OCI-LY7 (cell line): Measurements from ENCODE around the gene ETV5. TPM values are rescaled to one million over a fixed set of nuclear protein-coding genes. Genes with fewer than 3 reads are reported as not detected.

Experiments used
- BruUV-seq: library from RNA; stranded (reverse); fragments of 400-500 nt; replicated peaks from 2 replicates; lab custom pipeline; 2021; lab: Mats Ljungman, UMichigan
- CTCF ChIA-PET: fragments of 300-600 bp; sonication (Branson Sonifier 250); formaldehyde crosslinking; loops from one replicate; lab custom pipeline; 2022; ENCODE audit warnings: antibody characterized with exemption; ENCODE audit not compliant: unreplicated experiment; lab: Charles Lee
- POLR2A ChIA-PET: fragments of 300-600 bp; sonication (Branson Sonifier 250); formaldehyde crosslinking; loops from one replicate; lab custom pipeline; 2022; ENCODE audit warnings: antibody characterized with exemption; lab: Charles Lee
- DNase-seq: peaks from one replicate; pipeline ENCODE4 v3.0.0-alpha.2; 2015; ENCODE audit warnings: low spot score
- H2AFZ ChIP-seq: fragments of 200-600 bp; sonication (generic), shearing (Covaris generic); 2 replicates; pipeline ENCODE4 v1.6.1; 2014; ENCODE audit warnings: mild to moderate bottlenecking, antibody characterized with exemption, low read length, moderate library complexity
- H3K27ac ChIP-seq: fragments of 200-600 bp; sonication (generic); 2 replicates; pipeline ENCODE4 v1.5.1; 2014; ENCODE audit warnings: mixed run types, low read depth, mild to moderate bottlenecking, moderate library complexity, low read length, inconsistent platforms; ENCODE audit not compliant: poor library complexity, severe bottlenecking
- H3K36me3 ChIP-seq: fragments of 200-600 bp; sonication (generic); 2 replicates; pipeline ENCODE4 v1.6.1; 2014; ENCODE audit warnings: mild to moderate bottlenecking, antibody characterized with exemption, low read length, moderate library complexity, mixed read lengths; ENCODE audit not compliant: insufficient read depth
- H3K4me1 ChIP-seq: fragments of 200-600 bp; sonication (generic); 2 replicates; pipeline ENCODE4 v1.5.1; 2014; ENCODE audit warnings: mild to moderate bottlenecking, low read length; ENCODE audit not compliant: insufficient read depth, poor library complexity, severe bottlenecking
- H3K4me2 ChIP-seq: fragments of 200-600 bp; sonication (generic); 2 replicates; pipeline ENCODE4 v1.6.1; 2014; ENCODE audit warnings: mild to moderate bottlenecking, low read length
- H3K4me3 ChIP-seq: fragments of 200-600 bp; sonication (generic); 2 replicates; pipeline ENCODE4 v1.5.1; 2014; ENCODE audit warnings: mild to moderate bottlenecking, low read depth, low read length; ENCODE audit not compliant: poor library complexity, severe bottlenecking
- H3K79me2 ChIP-seq: fragments of 200-600 bp; sonication (generic); 2 replicates; pipeline ENCODE4 v1.6.1; 2016; ENCODE audit warnings: low read depth, mild to moderate bottlenecking, low read length, moderate library complexity, mixed read lengths; ENCODE audit not compliant: insufficient read depth
- H3K9me2 ChIP-seq: fragments of 200-600 bp; sonication (generic); 2 replicates; pipeline ENCODE4 v1.6.1; 2016; ENCODE audit warnings: mild to moderate bottlenecking, low read length, mixed read lengths; ENCODE audit not compliant: insufficient read depth
- H3K9me3 ChIP-seq: fragments of 200-600 bp; sonication (generic); 2 replicates; pipeline ENCODE4 v1.6.1; 2014; ENCODE audit warnings: mild to moderate bottlenecking, mixed run types, low read length, mixed read lengths
- H4K20me1 ChIP-seq: fragments of 200-600 bp; sonication (generic); 2 replicates; pipeline ENCODE4 v1.6.1; 2014; ENCODE audit warnings: mild to moderate bottlenecking, antibody characterized with exemption, low read length, moderate library complexity, mixed read lengths; ENCODE audit not compliant: insufficient read depth
- CTCF ChIP-seq: fragments of 200-600 bp; sonication (generic); conservative IDR thresholded peaks from 2 replicates; pipeline ENCODE4 v1.5.1; 2014; ENCODE audit warnings: mild to moderate bottlenecking, antibody characterized with exemption, low read length, moderate library complexity, mixed read lengths
- EZH2phosphoT487 ChIP-seq: fragments of 200-600 bp; sonication (generic); IDR thresholded peaks from 2 replicates; pipeline ENCODE4 v1.6.1; 2018; ENCODE audit warnings: low read depth, borderline replicate concordance, mild to moderate bottlenecking, mixed run types, antibody characterized with exemption, low read length, moderate library complexity, mixed read lengths
- intact Hi-C: fragments of 100-400 bp; cut with micrococcal nuclease; formaldehyde crosslinking; loops from one replicate; pipeline ENCODE4 v1.10.0; 2022; ENCODE audit not compliant: unreplicated experiment
- total RNA-seq, 2 experiments: library from RNA; depleted of rRNA in 1 of 2; stranded (reverse); fragments of >200 nt in 1 of 2; shearing (Covaris generic) in 1 of 2; gene quantifications; 2 replicates each; pipeline ENCODE4 v1.2.3, GENCODE V29; 2014 to 2022

The ETV5 gene
- total RNA-seq, 2 experiments from 2014 or later = 0.85 to 1.1 TPM

GRCh38 chr3:186070133-186070532, 38.8 kb downstream of the ETV5 start:
- CTCF ChIA-PET = no interaction called here
- POLR2A ChIA-PET = interaction anchor here (0.7 kb wide), 1 partner anchor 144 kb away, joined by 3 read pairs; no protein-coding TSS in a partner anchor

GRCh38 chr3:186069199-186069598, 39.7 kb downstream of the ETV5 start:
- Histone ChIP-seq H3K4me1 (no peaks in the 10 kb centered on the region), H3K79me2 (no peaks in the 10 kb centered on the region), H3K27ac (no peak overlapping the region), H3K4me2 (no peak overlapping the region), H3K4me3 (no peak overlapping the region), H3K9me2 (0 out of 2 replicates have a peak, but pooled peaks cover 4% of the 10 kb centered on the region), H2AFZ (no peak overlapping the region), H3K36me3 (no peaks in the 10 kb centered on the region), H4K20me1 (no peaks in the 10 kb centered on the region), H3K9me3 (no peaks in the 10 kb centered on the region)
- CTCF ChIA-PET = no interaction called here
- no peak for DNase-seq
- BruUV-seq = no TSS peak
- intact Hi-C loops = no loop called here
- TF ChIP-seq EZH2phosphoT487 (no peak), CTCF (no peak)
- POLR2A ChIA-PET = no interaction called here

More at GRCh38 chr3:186070133-186070532, 38.8 kb downstream of the ETV5 start:
- Histone ChIP-seq H3K4me3 (no peak overlapping the region), H3K9me2 (0 out of 2 replicates have a peak, but pooled peaks cover 4% of the 10 kb centered on the region), H3K4me1 (no peaks in the 10 kb centered on the region), H3K79me2 (no peaks in the 10 kb centered on the region), H3K27ac (no peak overlapping the region), H4K20me1 (no peaks in the 10 kb centered on the region), H3K4me2 (no peak overlapping the region), H2AFZ (no peak overlapping the region), H3K36me3 (no peaks in the 10 kb centered on the region), H3K9me3 (no peaks in the 10 kb centered on the region)
- BruUV-seq = no TSS peak
- intact Hi-C loops = no loop called here
- TF ChIP-seq CTCF = no peak
- TF ChIP-seq EZH2phosphoT487 = no peak
- DNase-seq = no peak

GRCh38 chr3:186068243-186068552, 40.7 kb downstream of the ETV5 start:
- CTCF ChIA-PET = no interaction called here
- Histone ChIP-seq H3K4me3 (no peak overlapping the region), H3K27ac (no peak overlapping the region), H3K9me3 (no peaks in the 10 kb centered on the region), H3K9me2 (0 out of 2 replicates have a peak, but pooled peaks cover under 1% of the 10 kb centered on the region), H3K79me2 (no peaks in the 10 kb centered on the region), H3K4me2 (no peak overlapping the region), H4K20me1 (no peaks in the 10 kb centered on the region), H3K4me1 (no peaks in the 10 kb centered on the region), H2AFZ (no peak overlapping the region), H3K36me3 (no peaks in the 10 kb centered on the region)
- no peak for DNase-seq
- intact Hi-C loops = no loop called here
- POLR2A ChIA-PET = interaction anchor here (0.6 to 1.1 kb wide), 4 partner anchors 13 to 85 kb away, joined by 3 to 5 read pairs (median 3); no protein-coding TSS in a partner anchor
- BruUV-seq = no TSS peak
- TF ChIP-seq CTCF = no peak
- no peak for TF ChIP-seq EZH2phosphoT487
